GM20431 (cell line): ENCODE measurements around the gene CNTFR.

ENCODE experiments used
- in situ Hi-C: fragments of 300-500 bp; cut with MseI, MboI; formaldehyde crosslinking; loops from one replicate; pipeline ENCODE4 v1.15.0; 2020; ENCODE audit warnings: low sequenced_read_pairs; ENCODE audit not compliant: unreplicated experiment

Gene CNTFR

DNA sequence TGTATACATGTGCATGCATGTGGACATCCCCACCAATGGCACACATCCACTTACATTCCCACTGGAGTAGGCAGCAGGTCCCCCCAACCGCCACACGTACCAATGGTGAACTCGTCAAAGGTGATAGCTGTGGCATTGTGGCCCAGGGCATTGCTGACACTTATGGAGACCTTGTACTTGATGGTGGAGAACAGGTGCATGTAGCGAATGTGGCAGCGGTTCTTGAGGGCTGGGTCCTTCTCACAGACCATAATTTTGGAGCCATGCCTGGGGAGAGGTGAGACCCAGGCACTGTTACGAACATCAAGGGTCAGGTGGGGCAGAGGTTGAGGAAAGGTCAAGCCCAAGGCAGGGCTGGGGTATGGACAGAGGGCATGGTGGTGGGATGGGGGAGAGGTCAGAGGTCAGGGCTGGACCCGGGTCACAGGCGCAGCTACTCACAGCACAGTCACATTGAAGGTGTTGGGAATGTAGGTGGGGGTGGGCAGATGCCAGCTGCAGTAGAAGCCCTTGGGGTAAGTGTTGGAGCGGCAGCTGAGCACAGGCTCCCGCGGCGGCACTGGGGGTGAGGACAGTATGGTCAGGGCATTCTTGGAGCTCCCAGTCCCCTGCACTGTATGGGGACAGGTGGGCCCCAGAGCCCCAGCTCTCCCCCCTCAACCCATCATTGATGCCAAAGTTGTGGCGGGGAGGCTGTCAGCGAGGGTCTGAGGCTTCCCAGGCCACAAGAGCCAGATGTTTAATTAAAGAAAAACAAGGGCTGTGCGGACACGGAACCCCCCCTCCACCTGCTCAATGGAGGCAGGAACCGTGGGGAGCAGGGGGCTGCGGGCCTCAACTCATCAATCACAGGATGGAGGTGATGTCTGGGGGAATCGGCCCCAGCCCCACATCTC is 31.9 kb downstream of the CNTFR start:
- in situ Hi-C loops: no loop called here

DNA sequence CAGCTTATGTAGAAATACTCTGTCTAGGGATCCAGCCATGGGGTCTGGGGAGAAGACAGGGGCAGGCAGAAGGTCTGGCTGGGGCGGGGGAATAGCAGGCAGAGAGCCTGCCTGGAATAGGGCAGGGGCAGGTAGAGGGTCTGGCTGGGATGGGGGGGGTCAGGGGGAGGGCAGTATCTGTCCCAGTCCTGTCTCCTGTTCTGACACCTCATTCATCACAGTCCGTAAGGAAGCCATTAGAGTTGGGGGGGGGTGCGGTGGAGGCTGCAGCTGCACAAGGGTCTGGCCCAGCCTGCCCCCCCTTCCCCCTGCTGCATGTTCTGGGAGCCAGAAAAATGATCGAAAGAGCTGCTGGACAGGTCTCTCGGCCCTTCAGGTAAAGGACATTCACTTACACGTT is 32.6 kb downstream of the CNTFR start:
- in situ Hi-C loops: no loop called here

DNA sequence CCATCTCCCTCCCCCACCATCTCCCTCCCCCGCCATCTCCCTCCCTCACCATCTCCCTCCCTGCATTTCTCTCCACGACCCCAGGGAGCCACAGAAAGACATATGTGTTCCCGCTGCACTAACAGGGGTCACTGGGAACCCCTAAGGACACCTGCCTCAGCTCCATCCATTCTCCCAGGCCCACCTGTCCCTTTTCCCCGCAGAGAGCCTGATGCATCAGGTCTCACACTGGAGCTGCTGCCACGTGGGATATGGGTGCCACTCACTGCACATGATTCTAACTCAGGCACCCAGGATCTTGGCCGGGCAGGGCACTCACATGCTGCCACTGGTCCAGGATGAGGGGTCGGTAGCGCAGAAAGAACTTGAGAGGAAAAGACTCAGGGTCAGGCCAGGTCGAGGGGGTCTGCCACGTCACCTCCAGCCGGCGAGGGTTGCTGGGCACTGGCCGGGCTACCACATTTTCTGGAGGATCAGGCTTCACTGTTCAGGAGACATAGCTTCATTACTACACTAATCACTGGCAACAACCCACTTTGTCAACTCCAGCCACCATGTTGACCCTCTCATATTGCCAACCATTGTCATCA is 33.5 kb downstream of the CNTFR start:
- in situ Hi-C loops: no loop called here

DNA sequence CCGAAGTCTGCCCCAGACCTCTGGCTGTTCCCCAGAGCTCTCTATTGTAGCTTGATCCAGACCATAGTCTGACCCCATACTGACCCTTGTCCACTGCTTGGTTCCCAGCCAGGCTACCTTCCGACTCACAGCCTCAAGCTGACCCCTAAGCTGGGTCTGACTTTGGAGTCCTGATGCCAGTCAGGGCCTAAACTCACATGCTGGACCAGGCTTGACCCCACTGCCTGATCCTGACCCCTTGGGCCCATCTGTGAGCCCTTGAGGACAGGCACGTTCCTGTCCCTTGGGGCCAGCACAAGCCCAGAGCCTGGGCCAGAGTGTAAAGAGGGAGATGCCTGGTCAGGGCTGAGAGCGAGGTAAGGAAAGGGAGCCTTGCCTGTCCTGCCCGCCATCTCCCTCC is 34.0 kb downstream of the CNTFR start:
- in situ Hi-C loops: no loop called here

DNA sequence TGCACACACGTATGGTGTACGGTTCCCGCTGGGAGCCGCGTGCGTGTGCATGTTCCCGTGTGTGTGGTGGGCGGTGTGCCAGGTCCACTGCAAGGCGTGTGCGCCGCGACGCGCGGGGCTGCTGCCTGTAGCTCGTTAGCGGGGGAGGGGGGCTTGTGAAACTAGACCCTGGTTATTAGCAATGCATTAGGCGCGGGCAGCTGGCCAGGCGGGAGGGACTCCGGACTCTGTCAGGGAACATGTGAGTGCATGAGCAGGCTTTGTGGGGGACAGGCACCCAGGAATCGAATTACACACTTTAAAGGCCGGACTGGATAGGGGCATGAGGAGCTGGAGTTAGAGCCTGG is 34.5 kb downstream of the CNTFR start:
- in situ Hi-C loops: no loop called here

DNA sequence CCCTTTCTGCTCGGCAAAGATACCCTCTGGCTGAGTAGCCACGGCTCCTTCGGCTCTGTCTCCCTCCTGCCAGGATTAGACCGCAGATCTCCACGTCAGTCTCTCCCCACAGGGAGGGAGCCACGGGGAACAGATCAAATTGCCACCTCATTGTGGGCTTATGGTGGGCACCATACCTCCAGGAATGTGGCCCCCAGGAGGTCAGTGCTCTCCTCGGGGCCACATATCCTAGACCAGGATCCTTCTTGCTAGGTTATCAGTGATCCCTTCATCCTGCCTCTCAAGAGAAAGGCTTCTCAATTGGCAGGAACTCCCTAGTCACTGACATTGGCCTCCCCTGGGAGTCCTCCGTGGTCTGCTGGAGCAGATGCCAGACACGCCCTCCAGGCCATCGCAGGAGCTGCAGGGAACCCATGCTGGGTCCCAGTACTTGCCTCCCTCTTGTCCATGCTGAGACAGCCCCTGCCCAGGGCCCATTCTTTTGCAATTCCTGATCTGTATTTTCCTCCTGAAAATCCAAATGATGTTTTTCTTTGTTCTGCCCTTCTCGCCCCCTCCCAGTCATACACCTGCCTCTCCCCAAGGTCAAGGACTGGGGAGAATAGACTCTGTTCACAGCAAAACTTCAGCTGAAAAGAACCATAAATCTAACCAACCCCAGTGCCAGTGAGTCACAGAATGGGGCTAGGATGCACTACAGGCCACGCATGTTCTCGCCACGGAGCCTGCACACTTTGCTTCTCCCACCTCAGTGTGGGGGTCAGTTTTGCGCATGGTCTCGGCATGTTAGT is 35.1 kb downstream of the CNTFR start:
- in situ Hi-C loops: no loop called here

DNA sequence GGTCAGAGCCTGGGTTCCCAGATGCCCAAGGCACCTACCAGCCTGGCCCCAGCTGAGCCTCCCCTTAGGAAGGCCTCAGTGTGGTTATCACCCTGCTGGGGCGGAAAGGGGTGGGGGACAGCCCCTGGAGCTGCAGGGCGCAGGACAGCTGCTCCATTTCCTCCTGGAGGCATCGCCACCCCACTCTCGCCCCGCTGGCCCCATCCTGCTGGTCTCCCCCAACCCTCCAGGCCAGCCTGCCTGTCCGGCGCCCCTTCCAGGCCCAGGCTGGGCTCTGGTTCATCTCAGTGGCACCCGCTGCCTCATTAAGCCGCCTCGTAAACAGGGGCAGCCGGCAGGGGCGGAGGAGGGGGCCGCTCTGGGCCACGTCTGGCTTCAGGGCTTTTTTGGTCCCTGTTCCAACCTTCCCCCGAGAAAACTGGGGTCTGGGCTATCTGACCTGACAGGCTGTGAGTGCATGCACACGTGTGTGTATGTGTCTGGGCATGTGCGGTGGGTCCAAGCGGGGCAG is 36.0 kb downstream of the CNTFR start:
- in situ Hi-C loops: no loop called here

DNA sequence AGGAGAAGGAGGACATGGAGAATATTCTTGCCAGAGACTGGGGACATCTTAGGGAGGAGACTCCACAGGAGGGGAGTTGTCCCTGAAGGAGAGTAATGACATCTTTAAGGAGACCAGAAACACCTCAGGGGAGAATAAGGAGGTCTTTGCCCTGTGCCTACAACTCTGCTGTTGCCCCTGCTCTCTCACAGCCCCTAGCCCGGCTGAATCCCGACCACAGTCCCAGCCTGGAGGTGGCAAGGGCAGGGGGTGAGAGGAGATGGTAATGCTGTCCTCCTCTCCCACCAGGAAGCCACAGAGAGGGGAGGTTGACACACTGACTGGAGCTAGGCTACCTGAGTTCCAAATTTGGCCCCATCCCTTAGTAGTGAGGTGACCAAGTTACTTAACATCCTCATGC is 36.5 kb downstream of the CNTFR start:
- in situ Hi-C loops: no loop called here

DNA sequence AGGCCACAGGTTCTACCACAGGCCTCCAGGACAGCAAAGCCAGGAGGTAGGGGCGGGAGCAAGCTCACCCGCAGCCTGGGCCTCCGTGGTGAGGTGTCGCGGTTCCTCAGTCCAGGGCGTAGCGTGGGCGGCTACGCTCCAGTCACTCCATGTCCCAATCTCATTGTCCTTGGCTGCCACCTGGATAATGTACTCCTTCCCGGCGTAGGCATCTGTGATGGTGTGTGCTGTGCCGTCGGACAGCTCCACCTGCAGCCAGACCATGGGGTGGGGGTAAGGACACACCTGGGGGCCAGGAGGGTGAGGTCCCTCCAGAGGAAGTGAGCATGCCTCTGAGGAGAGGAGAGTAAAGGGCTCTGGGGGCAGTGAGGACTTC is 36.9 kb downstream of the CNTFR start:
- in situ Hi-C loops: no loop called here

DNA sequence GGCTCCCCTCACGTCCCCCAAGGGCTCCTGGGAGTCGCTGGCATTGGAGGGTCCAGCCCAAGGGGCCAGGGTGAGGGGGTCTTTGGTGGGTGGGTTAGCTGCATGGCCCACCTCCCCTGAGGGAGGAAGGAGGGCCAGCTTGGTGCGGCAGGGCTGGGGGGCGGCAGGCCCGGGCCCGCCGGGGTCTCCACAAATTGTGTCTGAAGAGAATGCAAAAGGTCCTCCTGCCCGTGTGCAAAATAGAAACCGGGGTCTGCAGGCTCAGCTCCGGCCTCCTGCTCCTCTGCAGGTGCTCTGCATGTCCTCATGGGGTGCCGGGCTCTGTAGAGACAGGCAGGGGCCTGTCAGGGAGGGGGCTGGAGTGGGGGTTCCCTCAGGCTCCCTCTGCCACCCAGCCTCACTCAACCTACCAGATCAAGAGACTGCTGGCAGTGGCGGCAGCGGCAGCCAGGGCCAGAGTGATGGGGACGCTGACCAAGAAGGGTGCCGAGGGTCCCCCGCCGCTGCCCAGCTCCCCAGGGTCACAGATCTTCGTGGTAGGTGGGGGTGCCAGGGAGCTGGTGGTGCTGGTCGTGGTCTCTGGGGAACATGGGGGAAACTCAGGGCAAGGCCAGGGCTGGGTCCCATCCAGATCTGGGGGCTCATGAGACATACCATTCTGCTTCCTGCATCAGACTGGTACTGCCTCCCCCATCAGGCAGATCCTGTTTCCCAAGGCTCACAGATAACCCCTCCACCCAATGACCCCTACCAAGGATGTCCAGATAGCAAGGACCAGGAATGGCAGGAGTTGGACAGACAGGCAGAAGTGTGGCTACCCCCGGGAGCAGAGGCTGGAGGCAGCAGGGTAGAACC is 37.5 kb downstream of the CNTFR start:
- in situ Hi-C loops: no loop called here

DNA sequence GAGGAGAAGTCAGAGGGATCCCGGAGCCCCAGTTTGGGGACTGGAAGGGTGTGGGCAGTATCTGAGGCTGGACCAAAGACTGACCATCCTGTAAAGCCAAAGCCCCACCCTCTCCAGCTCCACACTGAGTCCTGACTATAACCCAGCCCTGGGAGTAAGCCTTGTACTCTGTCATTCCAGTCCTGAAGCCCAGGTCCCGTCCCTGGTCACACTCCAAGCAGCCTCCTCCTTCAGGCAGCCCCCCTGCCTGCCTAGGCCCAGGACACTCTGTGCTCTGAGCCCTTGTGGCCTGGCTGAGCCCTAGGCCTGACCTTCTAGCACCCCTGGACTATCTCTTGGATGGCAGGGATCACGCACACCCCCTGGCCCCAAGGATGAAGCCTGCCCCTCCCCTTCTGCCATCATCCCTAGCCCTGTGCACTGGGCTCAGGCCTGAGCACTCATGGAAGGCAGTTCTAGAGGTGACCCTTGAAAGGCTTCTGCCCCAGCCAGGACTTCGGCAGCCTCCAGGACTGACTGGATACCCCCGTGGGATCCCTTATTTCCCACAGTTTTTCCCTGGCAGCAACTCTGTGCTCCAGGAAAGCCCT is 38.7 kb downstream of the CNTFR start:
- in situ Hi-C loops: no loop called here

DNA sequence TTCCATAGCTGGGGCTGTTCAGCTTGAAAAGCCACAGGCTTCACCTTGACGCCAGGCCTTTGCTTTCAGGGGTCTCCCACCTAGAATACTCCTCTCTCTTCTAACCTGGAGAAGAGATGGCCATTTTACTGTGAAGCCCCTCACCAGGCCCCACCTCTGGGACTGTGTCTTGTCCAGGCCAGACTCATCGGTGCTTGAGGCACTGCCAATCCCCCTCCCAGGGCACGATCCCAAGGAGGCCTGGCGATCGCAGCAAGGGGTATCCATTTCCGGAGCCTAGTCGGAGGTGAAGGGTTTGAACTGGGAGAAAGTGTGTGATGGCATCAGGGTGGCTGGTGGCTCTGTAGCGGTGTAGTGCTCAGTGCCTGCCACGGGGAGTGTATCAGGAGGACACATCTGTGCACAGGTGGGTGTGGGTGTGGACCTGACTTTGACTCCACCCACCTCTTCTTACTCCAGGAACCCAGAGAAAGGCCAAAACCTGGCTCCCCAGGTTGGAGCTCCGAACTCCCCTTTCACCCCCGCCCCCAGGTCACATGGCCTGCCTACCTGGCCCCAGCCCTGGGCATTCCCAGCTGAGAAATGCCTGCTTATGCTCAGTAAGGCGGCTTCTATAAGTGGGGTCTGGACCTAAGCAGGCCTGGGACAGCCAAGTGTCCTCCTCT is 39.4 kb downstream of the CNTFR start:
- in situ Hi-C loops: no loop called here

DNA sequence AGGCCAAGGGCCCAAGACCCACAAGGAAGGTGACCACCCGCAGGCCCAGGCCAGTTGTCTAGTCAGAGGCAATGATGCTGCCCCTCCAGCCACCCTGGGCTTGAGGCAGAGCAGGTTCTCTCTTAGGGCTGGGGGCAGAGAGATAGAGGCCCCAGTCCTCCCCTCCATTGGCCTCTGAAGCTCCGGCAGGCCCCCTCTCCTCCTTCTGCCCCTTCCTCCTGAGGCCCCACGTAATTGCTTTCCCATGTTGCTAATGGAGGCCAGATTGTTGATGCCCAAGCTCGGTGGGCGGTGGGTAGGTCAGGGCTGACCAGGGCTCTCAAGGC is 40.2 kb downstream of the CNTFR start:
- in situ Hi-C loops: no loop called here

DNA sequence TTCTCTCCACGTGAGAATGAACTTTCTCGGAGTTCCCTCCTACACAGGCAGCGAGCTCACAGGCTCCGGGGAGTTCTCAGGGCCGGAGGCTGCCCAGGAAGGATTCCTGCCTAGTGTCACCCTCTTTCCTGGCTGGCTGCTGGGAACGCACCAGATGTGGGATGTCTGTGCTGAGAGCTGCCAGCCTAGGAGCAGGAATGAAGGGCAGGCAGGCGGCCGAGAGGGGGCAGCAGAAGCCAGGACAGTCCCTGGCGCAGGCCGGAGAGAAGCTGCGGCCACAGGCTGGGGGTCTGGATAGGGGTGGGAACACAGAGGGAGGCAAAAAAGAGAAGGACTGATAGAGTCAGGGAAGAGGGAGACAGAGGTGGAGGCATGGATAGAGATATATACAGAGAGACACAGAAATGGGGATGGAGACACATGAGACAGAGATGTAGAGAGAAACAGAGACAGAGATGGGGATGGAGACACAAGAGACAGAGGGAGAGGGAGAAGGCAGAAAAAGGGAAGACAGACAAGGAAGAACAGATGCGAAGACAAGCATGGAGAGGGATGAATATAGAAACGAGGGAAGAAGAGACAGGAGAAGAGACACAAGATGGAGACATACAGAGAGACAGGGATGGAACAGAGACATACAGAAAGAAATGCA is 41.4 kb downstream of the CNTFR start:
- in situ Hi-C loops: no loop called here

DNA sequence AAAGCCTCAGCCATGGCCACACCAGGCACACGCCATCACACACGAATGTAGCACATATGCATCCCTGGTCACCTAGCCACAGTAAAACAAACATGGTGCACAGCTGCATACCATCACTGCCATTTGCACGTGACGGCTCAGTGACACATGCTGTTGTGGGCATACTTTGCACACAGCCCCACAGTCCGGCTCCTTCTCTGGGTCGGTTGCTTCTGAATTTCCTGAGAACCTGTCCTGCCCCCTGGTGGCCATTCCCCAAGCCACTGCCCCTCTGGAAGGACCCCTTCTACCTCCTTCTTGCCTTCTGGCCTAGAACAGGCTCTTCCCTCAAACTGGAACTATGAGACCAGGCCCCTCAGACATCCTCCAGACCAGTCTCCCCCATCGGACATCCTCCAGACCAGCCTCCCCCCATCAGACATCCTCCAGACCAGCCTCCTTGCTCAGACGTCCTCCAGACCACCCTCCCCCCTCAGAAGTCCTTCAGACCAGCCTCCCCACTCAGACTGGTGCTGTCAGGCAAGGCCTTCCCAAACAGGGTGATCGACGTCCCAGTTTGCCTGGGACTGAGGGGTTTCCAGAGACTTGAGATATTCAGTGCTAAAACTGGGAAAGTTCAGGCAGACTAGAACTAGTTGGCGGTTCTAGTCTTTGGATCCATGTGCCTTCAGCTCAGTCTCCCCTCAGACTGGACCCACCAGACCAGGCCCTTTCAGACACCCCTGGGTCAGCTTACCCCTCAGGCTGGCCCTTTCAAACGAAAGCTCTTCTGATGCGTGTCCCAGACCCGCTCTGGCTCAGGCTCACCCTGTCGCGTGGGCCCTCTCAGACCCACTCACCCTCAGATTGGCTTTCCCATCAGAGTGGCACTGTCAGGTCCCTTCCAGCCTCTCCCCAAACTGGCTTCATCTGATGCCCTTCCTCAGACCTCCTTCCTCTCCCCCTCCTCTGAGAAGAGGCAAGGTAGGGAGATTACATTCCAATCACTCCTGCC is 42.4 kb downstream of the CNTFR start:
- in situ Hi-C loops: no loop called here

DNA sequence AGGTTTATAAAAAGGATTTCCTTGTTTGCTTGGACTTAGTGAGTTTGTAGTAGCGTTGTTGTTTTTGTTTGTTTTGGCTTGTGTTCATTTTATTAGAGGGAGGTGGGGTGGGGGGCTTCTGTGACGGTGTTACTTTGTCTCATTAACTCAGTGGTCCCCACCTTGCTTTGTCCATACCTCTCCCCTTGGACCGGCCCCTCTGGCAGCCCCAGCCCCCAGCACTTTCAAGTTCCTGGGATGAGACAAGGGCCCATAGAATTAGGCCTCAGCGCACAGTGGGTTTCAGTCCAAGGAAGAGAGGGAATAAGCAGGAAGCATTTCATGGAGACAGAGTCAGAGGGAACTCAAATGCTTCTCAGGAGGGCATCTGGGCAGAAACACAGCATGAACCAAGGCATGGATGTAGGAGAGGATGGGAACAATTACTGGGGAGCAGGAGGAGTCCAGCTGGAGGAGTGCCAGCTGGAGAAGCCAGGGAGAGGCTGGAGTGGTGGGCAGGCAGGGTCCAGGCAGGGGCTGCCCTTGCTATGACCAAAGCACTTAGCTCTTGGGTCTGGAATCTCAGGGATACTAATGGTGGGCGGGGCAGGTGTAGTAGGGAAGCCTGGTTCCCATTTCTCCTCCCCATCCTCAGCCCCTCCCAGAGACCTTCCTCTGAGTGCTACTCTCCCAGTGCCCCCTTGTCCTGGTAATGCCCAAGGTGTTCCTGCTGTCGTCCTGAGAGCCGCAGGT is 43.3 kb downstream of the CNTFR start:
- in situ Hi-C loops: no loop called here

DNA sequence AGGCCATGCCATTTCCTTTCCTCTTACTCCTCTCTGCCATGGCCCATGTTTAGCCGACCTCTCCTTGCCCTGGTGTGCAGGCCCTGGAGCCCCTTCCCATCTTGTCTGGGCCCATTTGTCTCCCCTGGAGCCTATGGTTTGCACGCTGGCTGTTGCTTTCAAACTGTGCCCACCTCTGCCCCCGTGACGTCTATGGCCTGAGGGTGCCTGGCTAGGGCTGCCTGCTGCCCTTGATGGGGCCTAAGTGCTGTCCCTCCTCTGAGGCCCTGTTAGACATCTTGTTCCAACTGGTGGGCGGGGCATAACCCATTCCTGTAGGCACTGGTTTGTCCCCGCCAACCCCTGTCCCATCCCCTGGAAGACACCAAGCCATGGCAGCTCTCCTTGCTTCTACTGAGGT is 44.0 kb downstream of the CNTFR start:
- in situ Hi-C loops: no loop called here
